ENCODE data around the gene TEC. TPM values are rescaled to one million over a fixed set of nuclear protein-coding genes. Genes with fewer than 3 reads are reported as not detected.
"Not testable (repeated sequence)": the region's sequence is repeated elsewhere in the genome, so short reads cannot be mapped to it uniquely, and the experiment has no call there.

TEC gene
- total and polyA plus RNA-seq, 11 donors, result 1.1 to 4.5 (median 2.2) TPM

DNA sequence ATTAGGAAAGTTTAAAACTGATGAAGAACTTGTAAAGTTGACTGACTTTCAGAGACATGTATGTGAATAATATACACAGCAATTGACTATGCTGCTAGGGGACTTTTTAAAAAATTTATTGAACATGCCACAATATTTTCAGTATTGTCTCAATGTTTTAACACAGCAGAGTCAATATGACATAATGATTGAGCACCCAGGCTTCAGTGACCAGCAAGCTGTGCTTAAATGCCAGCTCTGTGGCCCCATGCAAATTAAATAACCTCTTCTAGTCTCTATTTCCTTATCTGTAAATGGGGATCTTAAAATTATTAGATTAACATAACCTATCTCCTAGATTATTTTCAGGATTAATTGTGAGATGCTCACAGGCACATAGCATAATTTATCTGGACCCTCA is 78.8 kb downstream of the TEC start:
- peaks cover 0 to 14% (median 5%) of the 10 kb centered on the region in 12 donors for H3K4me1 ChIP-seq
- no peak overlapping the region for H3K27ac ChIP-seq
- no peak overlapping the region for H3K4me3 ChIP-seq
- ATAC-seq (no peak), DNase-seq (no peak)
- H3K9me3 ChIP-seq, result no peaks in the 10 kb centered on the region
- H3K36me3 ChIP-seq, result no peaks in the 10 kb centered on the region
- TF ChIP-seq, protein P1, sequence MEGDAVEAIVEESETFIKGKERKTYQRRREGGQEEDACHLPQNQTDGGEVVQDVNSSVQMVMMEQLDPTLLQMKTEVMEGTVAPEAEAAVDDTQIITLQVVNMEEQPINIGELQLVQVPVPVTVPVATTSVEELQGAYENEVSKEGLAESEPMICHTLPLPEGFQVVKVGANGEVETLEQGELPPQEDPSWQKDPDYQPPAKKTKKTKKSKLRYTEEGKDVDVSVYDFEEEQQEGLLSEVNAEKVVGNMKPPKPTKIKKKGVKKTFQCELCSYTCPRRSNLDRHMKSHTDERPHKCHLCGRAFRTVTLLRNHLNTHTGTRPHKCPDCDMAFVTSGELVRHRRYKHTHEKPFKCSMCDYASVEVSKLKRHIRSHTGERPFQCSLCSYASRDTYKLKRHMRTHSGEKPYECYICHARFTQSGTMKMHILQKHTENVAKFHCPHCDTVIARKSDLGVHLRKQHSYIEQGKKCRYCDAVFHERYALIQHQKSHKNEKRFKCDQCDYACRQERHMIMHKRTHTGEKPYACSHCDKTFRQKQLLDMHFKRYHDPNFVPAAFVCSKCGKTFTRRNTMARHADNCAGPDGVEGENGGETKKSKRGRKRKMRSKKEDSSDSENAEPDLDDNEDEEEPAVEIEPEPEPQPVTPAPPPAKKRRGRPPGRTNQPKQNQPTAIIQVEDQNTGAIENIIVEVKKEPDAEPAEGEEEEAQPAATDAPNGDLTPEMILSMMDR (IDR thresholded peaks at IDR 0.05), result no peak
- TF ChIP-seq POLR2A (IDR thresholded peaks at IDR 0.05), result no peak
- no peaks in the 10 kb centered on the region for H3K27me3 ChIP-seq
- intact Hi-C loops (cut with DNase I), result no loop called here

DNA sequence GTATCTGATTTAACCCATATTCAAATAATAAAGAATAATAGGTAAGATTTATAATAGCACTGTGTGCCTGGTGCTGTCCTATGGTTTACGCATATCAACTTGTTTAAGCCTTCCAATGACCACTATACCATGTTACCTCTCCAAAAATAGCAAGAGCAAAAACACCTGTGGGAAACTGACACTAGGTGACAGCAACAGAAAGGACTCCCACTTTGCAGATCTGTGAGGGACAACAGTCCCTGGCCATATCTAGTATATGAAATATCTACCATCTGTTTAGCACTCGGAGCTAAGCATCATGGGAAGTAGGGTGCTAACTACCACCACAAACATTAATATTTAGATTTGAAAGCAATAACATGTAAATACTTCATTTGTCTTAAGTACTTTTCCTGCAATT is 79.9 kb downstream of the TEC start:
- ATAC-seq (no peak), DNase-seq (no peak)
- 42 to 92% (median 78%) methylated on average over 2 of the region's 2 CpGs for WGBS, 4 donors
- H3K4me3 ChIP-seq, result no peak overlapping the region
- H3K9me3 ChIP-seq, result no peaks in the 10 kb centered on the region
- TF ChIP-seq, protein P1 (IDR thresholded peaks at IDR 0.05), result no peak
- TF ChIP-seq POLR2A (IDR thresholded peaks at IDR 0.05), result no peak
- H3K27ac ChIP-seq, result no peak overlapping the region
- intact Hi-C loops (cut with DNase I), result loop anchor here in 1 of 10 donors (10.0 kb wide), 1 partner anchor 55 kb away; no protein-coding TSS in a partner anchor
- H3K36me3 ChIP-seq, result no peaks in the 10 kb centered on the region
- H3K4me1 ChIP-seq, result peaks cover 0 to 10% (median 5%) of the 10 kb centered on the region in 12 donors
- H3K27me3 ChIP-seq, result no peaks in the 10 kb centered on the region

DNA sequence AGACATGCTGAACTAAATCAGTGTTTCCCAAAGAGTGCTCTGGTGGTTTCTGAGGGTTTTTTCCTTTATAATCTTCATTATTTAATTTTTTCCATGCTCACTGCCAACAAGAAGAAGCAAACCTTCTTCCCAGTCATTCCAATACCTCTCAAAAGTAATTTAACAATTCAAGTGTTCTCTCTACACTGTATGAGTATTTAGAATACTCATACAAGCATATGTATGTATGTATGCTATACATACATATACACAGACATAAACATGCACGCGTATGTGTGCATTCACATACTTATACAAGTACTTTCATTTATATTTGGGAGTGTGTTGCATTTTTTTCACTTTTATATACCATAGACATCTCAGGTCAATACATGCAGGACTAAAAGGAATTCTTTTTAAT is 81.2 kb downstream of the TEC start:
- Histone ChIP-seq H3K4me3 (no peak overlapping the region), H3K9me3 (no peaks in the 10 kb centered on the region), H3K36me3 (no peaks in the 10 kb centered on the region), H3K27me3 (no peaks in the 10 kb centered on the region), H3K4me1 (peaks cover 0 to 10% (median 5%) of the 10 kb centered on the region in 12 donors), H3K27ac (no peak overlapping the region)
- ATAC-seq (no peak), DNase-seq (no peak)
- no peak for TF ChIP-seq POLR2A (IDR thresholded peaks at IDR 0.05)
- TF ChIP-seq, protein P1 (IDR thresholded peaks at IDR 0.05), result no peak
- WGBS, 4 donors, result 95 to 98% (median 98%) methylated on average over 2 of the region's 2 CpGs
- intact Hi-C loops (cut with DNase I), result loop anchor here in 1 of 10 donors (10.0 kb wide), 1 partner anchor 56 kb away; no protein-coding TSS in a partner anchor

DNA sequence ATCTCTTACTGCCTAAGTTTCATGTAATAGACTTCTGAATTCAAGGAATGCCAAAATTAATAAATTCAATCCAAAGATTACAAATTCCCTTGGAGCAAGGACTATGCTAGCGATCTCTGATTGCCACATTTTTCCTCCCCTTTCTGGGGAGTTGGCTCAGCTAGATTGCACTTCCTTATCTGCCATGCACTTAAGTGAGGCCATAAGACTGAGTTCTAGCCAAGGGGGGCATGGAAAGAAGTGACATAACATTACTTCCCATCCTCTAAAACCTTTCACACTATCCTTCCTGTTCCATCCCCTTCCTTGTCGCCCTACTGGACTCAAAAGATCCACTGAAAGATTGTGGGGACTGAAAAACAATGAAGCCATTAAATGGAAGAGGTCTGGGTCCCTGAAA is 81.8 kb downstream of the TEC start:
- 5 to 42% (median 33%) methylated on average over 2 of the region's 2 CpGs for WGBS, 4 donors
- no peak overlapping the region for H3K4me3 ChIP-seq
- no peaks in the 10 kb centered on the region for H3K9me3 ChIP-seq
- intact Hi-C loops (cut with DNase I), result loop anchor here in 1 of 10 donors (10.0 kb wide), 1 partner anchor 57 kb away; no protein-coding TSS in a partner anchor
- peaks cover 0 to 10% (median 5%) of the 10 kb centered on the region in 12 donors for H3K4me1 ChIP-seq
- DNase-seq, result no peak
- no peak overlapping the region for H3K27ac ChIP-seq
- H3K27me3 ChIP-seq, result no peaks in the 10 kb centered on the region
- H3K36me3 ChIP-seq, result no peaks in the 10 kb centered on the region
- ATAC-seq, result peak in 1 of 4 donors; percentile 45
- TF ChIP-seq, protein P1 (IDR thresholded peaks at IDR 0.05), result no peak
- TF ChIP-seq POLR2A (IDR thresholded peaks at IDR 0.05), result no peak

DNA sequence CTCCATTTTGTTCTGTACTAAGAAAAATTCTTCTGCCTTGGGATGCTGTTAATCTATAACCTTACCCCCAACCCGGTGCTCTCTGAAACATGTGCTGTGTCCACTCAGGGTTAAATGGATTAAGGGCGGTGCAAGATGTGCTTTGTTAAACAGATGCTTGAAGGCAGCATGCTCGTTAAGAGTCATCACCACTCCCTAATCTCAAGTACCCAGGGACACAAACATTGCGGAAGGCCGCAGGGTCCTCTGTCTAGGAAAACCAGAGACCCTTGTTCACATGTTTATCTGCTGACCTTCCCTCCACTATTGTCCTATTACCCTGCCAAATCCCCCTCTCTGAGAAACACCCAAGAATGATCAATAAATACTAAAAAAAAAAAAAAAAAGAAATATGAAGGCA is 82.6 kb downstream of the TEC start:
- intact Hi-C loops (cut with DNase I), result loop anchor here in 1 of 10 donors (10.0 kb wide), 1 partner anchor 58 kb away; no protein-coding TSS in a partner anchor
- not testable (repeated sequence) for H3K27me3 ChIP-seq, H3K9me3 ChIP-seq, ATAC-seq, H3K4me3 ChIP-seq, H3K36me3 ChIP-seq, DNase-seq, H3K27ac ChIP-seq
- 55 to 64% (median 60%) methylated on average over 3 to 4 of the region's 5 CpGs for WGBS, 4 donors
- peaks cover 0 to 10% (median 5%) of the 10 kb centered on the region in 12 donors for H3K4me1 ChIP-seq

- 96 to 98% (median 97%) methylated on average over 28 to 33 of the region's 33 CpGs; no CpG with 5 or more reads in 1 of the 4 donors for WGBS, 4 donors
Observed at GRCh38 chr4:48186394-48186793, 83.2 kb downstream of the TEC start.

More at GRCh38 chr4:48186394-48186793, 83.2 kb downstream of the TEC start:
- H3K9me3 ChIP-seq, H3K4me3 ChIP-seq, ATAC-seq, H3K27me3 ChIP-seq, DNase-seq, H3K36me3 ChIP-seq, H3K27ac ChIP-seq: not testable (repeated sequence)
- peaks cover 0 to 10% (median 5%) of the 10 kb centered on the region in 12 donors for H3K4me1 ChIP-seq
- intact Hi-C loops (cut with DNase I), result loop anchor here in 1 of 10 donors (10.0 kb wide), 1 partner anchor 58 kb away; no protein-coding TSS in a partner anchor
